Lower lobe of right lung (tissue), 2 donors: ENCODE results near the gene IGF2. TPM values are rescaled to one million over a fixed set of nuclear protein-coding genes. Genes with fewer than 3 reads are reported as not detected.

Source experiments
- ATAC-seq, 2 donors: fragments of 200-7000 bp; cut with Tn5 transposase; one replicate each; pipeline ENCODE4 v1.9.1; 2020 to 2022; ENCODE audit warnings: mild to moderate bottlenecking in 2 of 2, moderate library complexity in 2 of 2
- DNase-seq: peaks from one replicate; pipeline ENCODE4 v3.0.0-alpha.2; 2020
- H3K27ac ChIP-seq: fragments of 200-600 bp; one replicate; pipeline ENCODE4 v1.8.0; 2022
- H3K27me3 ChIP-seq: fragments of 200-600 bp; one replicate; pipeline ENCODE4 v1.8.0; 2022; ENCODE audit warnings: low read depth
- H3K36me3 ChIP-seq: fragments of 200-600 bp; one replicate; pipeline ENCODE4 v1.8.0; 2022; ENCODE audit warnings: mild to moderate bottlenecking
- H3K4me1 ChIP-seq: fragments of 200-600 bp; one replicate; pipeline ENCODE4 v1.8.0; 2022
- H3K4me3 ChIP-seq: fragments of 200-600 bp; one replicate; pipeline ENCODE4 v1.8.0; 2022; ENCODE audit warnings: mild to moderate bottlenecking
- H3K9me3 ChIP-seq: fragments of 200-600 bp; one replicate; pipeline ENCODE4 v1.8.0; 2022
- intact Hi-C: fragments of 100-400 bp; cut with DNase I; formaldehyde crosslinking; loops from one replicate; pipeline ENCODE4 v1.11.0; 2022
- total RNA-seq: library from RNA; stranded (reverse); fragmentation: NEBNext Ultra II Directional; extraction: Animal tissue kit (Norgen Biotek cat#: 25700); gene quantifications from one replicate; pipeline ENCODE4 v1.2.1, GENCODE V29; 2021
- TF ChIP-seq, protein P1 (sequence below): fragments of 200-600 bp; IDR thresholded peaks from one replicate; pipeline ENCODE4 v1.8.0; 2022; ENCODE audit warnings: antibody characterized with exemption, mild to moderate bottlenecking
- donor health status: DM: no; HTN: yes; CAD: no; lungs with severe emphysema.

Gene IGF2
- total RNA-seq, 1 donor from 2014 or later: 33.9 TPM

- H3K4me3 ChIP-seq: no peak overlapping the region
- peak in 1 of 2 donors; percentile 35 for ATAC-seq
- TF ChIP-seq, protein P1, sequence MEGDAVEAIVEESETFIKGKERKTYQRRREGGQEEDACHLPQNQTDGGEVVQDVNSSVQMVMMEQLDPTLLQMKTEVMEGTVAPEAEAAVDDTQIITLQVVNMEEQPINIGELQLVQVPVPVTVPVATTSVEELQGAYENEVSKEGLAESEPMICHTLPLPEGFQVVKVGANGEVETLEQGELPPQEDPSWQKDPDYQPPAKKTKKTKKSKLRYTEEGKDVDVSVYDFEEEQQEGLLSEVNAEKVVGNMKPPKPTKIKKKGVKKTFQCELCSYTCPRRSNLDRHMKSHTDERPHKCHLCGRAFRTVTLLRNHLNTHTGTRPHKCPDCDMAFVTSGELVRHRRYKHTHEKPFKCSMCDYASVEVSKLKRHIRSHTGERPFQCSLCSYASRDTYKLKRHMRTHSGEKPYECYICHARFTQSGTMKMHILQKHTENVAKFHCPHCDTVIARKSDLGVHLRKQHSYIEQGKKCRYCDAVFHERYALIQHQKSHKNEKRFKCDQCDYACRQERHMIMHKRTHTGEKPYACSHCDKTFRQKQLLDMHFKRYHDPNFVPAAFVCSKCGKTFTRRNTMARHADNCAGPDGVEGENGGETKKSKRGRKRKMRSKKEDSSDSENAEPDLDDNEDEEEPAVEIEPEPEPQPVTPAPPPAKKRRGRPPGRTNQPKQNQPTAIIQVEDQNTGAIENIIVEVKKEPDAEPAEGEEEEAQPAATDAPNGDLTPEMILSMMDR: no peak
- no peaks in the 10 kb centered on the region for H3K36me3 ChIP-seq
- no peak overlapping the region for H3K27ac ChIP-seq
- peak; percentile 27 for DNase-seq
- intact Hi-C loops: no loop called here
- H3K9me3 ChIP-seq: peaks cover 2% of the 10 kb centered on the region
- H3K4me1 ChIP-seq: no peaks in the 10 kb centered on the region
- peaks cover 24% of the 10 kb centered on the region for H3K27me3 ChIP-seq
Measured at GRCh38 chr11:2121227-2122130, 17.7 kb downstream of the IGF2 start.

DNA sequence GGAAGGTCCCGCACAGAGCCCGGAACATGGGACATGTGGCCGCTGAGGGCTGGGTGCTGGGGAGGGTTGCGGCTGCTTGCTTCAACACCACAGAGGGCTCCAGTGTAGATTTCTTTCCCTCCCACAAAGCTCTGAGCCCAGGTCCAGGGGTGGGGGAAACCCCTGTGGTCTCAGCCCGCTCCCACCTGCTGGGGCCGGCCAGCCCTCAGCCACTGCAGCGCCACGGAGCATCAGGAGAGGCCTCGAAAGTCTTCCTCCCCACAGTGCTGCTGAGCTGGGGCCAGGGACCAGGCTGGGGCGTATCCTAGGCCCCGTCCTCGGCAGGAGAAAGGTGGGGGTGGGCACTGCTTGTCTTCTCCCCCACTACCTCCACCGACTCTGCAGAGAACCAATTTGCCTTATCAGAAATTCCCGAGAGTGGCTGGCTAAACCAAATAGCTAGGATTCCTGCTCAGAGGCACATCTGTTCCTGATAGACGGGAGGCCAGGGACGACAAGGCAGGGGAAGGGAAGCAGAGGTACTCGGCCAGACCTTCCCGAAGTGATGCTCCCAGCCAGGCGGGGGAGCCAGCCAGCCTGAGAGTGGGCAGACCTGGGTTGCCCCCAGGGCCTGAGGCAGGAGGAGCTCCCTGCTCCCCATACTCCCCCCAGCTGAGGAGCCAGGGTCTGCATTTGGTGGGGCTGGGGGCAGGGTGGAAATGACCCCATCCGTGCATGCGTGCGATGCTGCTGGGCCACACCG lies 18.7 kb downstream of the IGF2 start:
- no peak for ATAC-seq
- no peak for DNase-seq
- intact Hi-C loops: no loop called here

GRCh38 chr11:2118677-2119076 lies 20.5 kb downstream of the IGF2 start:
- TF ChIP-seq, protein P1: no peak
- Histone ChIP-seq H3K4me3 (no peak overlapping the region), H3K9me3 (peaks cover 5% of the 10 kb centered on the region), H3K36me3 (no peaks in the 10 kb centered on the region), H3K27ac (no peak overlapping the region), H3K4me1 (no peaks in the 10 kb centered on the region), H3K27me3 (peaks cover 24% of the 10 kb centered on the region)
- intact Hi-C loops: no loop called here
- no peak for ATAC-seq
- DNase-seq: no peak

More for the DNA sequence above, 18.7 kb downstream of the IGF2 start:
- H3K36me3 ChIP-seq: no peaks in the 10 kb centered on the region
- peaks cover 24% of the 10 kb centered on the region for H3K27me3 ChIP-seq
- TF ChIP-seq, protein P1: no peak
- H3K4me3 ChIP-seq: no peak overlapping the region
- no peaks in the 10 kb centered on the region for H3K4me1 ChIP-seq
- peaks cover 5% of the 10 kb centered on the region for H3K9me3 ChIP-seq
- H3K27ac ChIP-seq: no peak overlapping the region

DNA sequence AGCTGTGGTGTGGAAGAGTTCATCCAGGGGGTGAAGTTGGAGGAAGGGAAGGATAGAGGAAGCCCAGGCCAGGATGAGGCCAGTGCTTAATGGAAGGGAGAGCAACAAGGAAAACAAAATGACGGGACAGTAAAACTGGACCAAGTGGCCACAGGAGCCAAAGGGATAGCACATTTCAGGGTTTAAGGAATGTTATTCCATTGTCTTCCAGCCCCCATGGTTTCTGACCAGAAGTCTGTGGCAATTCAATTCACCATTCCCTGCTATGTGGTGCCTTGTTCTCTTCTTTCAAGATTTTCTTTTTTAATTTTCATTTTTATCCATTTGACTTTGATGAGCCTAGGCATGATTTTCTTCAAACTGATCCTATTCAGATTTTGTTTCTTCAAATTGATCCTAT lies 22.5 kb downstream of the IGF2 start:
- TF ChIP-seq, protein P1: no peak
- ATAC-seq (no peak), DNase-seq (no peak)
- H3K27ac ChIP-seq: no peak overlapping the region
- no peaks in the 10 kb centered on the region for H3K4me1 ChIP-seq
- H3K9me3 ChIP-seq: peaks cover 5% of the 10 kb centered on the region
- no peaks in the 10 kb centered on the region for H3K36me3 ChIP-seq
- intact Hi-C loops: no loop called here
- no peak overlapping the region for H3K4me3 ChIP-seq
- peaks cover 13% of the 10 kb centered on the region for H3K27me3 ChIP-seq

DNA sequence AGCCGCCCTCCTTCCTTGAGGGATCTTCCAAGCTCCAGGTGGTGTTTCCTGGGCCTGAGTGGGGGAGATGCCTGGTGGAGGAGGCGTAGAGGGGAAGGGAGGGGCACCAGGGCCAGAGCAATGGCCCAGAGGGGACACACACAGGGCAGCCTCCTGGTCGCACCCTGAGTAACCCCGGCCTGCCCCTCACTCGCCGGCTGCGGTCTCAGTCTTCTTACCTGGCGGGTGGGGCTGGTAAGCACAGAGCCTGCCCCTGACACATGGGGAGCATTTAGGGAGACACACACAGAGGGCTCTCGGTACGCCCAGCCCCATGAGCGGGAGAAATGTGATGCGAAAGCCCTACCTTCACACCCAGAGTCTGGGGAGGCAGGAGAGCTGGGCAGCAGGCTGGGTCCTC lies 23.9 kb downstream of the IGF2 start:
- H3K4me1 ChIP-seq: no peaks in the 10 kb centered on the region
- TF ChIP-seq, protein P1: no peak
- H3K9me3 ChIP-seq: peaks cover 5% of the 10 kb centered on the region
- ATAC-seq (peak in 1 of 2 donors; percentile 26), DNase-seq (peak; percentile 26)
- peaks cover 6% of the 10 kb centered on the region for H3K27me3 ChIP-seq
- intact Hi-C loops: no loop called here
- no peak overlapping the region for H3K27ac ChIP-seq
- no peaks in the 10 kb centered on the region for H3K36me3 ChIP-seq
- H3K4me3 ChIP-seq: no peak overlapping the region
